Measurements from ENCODE around the gene SH3BP4.

GRCh38 chr2:234993541-234993981 lies 41.7 kb downstream of the SH3BP4 start:
- TF ChIP-seq CTCF (IDR thresholded peaks at IDR 0.05; ENCODE audit: low read depth, low read length, poor library complexity, severe bottlenecking): no peak
- no peak for TF ChIP-seq EZH2phosphoT487 (IDR thresholded peaks at IDR 0.05; ENCODE audit: borderline replicate concordance, low read length)
